ENCODE results near the gene TTC28.

TTC28 gene

DNA sequence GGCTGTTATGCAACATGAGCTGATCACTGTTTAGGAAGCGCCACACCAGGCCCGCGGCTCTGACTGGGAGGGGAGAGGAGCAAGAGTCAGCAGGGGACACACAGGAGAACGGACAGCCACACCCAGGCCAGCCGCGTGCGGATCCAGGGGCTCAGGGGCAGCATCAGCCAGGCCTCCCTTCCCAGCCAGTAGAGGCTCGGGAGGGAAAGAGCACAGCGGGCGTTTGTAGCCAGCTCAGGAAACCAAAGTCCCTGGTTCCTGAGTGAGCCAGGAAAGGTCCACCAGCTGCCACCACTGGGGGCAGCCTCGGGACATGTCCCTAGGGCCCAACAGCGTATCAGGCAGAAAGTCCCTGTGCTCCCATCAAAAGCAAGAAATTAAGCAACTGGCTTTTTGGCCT is 688.8 kb downstream of the TTC28 start:
- H3K9me3 ChIP-seq: no peaks in the 10 kb centered on the region
- H3K27ac ChIP-seq: no peak overlapping the region
- no peaks in the 10 kb centered on the region for H3K36me3 ChIP-seq
- H4K20me1 ChIP-seq: no peaks in the 10 kb centered on the region
- peaks cover 30% of the 10 kb centered on the region for H3K4me1 ChIP-seq
- peak overlapping the region; percentile 31 for H3K4me2 ChIP-seq
- no peak overlapping the region for H3K9ac ChIP-seq
- no peak for TF ChIP-seq Cebpa-rat (IDR thresholded peaks at IDR 0.05)
- no peaks in the 10 kb centered on the region for H3K27me3 ChIP-seq
- no peak overlapping the region for H3K4me3 ChIP-seq

DNA sequence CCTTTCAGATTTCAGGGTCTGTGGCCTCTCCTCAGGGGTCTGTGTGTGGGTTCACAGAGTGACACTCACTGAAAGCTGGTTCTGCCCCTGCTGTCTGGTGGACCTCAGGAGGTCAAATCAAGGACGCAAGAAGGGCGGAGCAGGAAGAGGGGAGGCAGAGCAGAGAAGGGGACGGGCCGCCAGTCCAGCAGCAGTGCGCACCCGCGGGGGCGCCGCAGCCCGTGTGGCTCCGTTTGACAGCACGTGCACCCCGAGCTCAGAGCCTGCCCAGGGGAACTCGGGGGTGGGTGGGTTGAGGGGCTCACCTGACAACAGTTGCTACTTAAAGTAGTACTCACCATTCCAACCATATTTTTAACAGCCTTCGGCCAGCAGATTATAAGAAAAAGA is 689.2 kb downstream of the TTC28 start:
- H3K9me3 ChIP-seq: no peaks in the 10 kb centered on the region
- H3K27ac ChIP-seq: no peak overlapping the region
- H3K4me1 ChIP-seq: peaks cover 34% of the 10 kb centered on the region
- peak overlapping the region; percentile 31; the same call in 1 of the 2 replicates for H3K4me2 ChIP-seq
- TF ChIP-seq Cebpa-rat (IDR thresholded peaks at IDR 0.05): no peak
- H3K4me3 ChIP-seq: no peak overlapping the region
- no peaks in the 10 kb centered on the region for H3K36me3 ChIP-seq
- no peaks in the 10 kb centered on the region for H4K20me1 ChIP-seq
- no peak overlapping the region for H3K9ac ChIP-seq
- H3K27me3 ChIP-seq: no peaks in the 10 kb centered on the region

GRCh38 chr22:27989758-27990450 is 689.7 kb downstream of the TTC28 start:
- no peak overlapping the region for H3K9ac ChIP-seq

DNA sequence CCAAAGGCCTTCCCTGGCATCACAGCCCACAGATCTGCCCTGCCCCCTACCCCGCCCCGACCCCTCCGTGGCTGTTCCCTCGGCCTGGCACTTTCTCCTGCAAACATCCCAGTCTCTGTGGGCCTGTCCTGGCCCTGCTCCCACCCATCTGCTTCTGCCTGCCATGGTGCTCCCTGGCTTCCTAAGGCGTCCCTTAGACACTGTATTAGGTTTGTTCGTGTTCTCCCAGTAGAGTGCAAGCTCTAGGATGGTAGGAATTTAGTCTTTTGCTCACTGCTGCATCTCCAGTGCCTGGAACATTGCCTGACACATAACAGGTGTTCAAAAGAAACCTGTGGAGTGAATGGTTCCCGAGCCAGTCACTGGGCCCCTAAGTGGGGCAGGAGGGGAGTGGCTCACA is 690.9 kb downstream of the TTC28 start:
- no peak overlapping the region for H3K27ac ChIP-seq
- H3K9me3 ChIP-seq: no peaks in the 10 kb centered on the region
- H3K36me3 ChIP-seq: no peaks in the 10 kb centered on the region
- no peak overlapping the region for H3K4me2 ChIP-seq
- no peaks in the 10 kb centered on the region for H4K20me1 ChIP-seq
- no peaks in the 10 kb centered on the region for H3K27me3 ChIP-seq
- H3K4me1 ChIP-seq: peaks cover 45% of the 10 kb centered on the region
- no peak overlapping the region for H3K4me3 ChIP-seq
- TF ChIP-seq Cebpa-rat (IDR thresholded peaks at IDR 0.05): no peak
- no peak overlapping the region for H3K9ac ChIP-seq

More at GRCh38 chr22:27989758-27990450, 689.7 kb downstream of the TTC28 start:
- Histone ChIP-seq H4K20me1 (no peaks in the 10 kb centered on the region), H3K27ac (no peak overlapping the region), H3K27me3 (no peaks in the 10 kb centered on the region), H3K9me3 (no peaks in the 10 kb centered on the region), H3K4me3 (no peak overlapping the region), H3K4me1 (peaks cover 40% of the 10 kb centered on the region), H3K4me2 (no peak overlapping the region), H3K36me3 (no peaks in the 10 kb centered on the region)
- TF ChIP-seq Cebpa-rat (IDR thresholded peaks at IDR 0.05): no peak

DNA sequence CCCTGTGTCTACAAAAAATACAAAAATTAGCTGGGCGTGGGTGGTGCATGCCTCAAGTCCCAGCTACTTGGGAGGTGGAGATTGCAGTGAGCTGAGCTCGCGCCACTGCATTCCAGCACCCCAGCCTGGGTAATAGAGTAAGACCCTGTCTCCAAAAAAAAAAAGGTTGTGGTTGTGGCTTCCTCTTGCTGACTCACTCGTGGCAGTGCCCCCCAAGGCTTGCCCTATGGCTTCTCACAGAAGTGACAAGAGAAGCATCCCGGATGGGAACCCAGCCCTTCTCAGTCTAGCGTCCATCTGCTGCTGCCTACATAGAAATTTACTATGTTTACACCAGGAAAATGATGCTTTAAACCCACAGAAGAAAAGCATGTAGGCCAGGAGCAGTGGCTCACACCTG is 692.1 kb downstream of the TTC28 start:
- Histone ChIP-seq H3K27me3 (no peaks in the 10 kb centered on the region), H3K27ac (no peak overlapping the region), H4K20me1 (no peaks in the 10 kb centered on the region), H3K9ac (0 out of 2 replicates have a peak overlapping the region, but pooled peaks have one; percentile 40), H3K4me1 (peaks cover 45% of the 10 kb centered on the region), H3K9me3 (no peaks in the 10 kb centered on the region), H3K4me2 (peak overlapping the region; percentile 32), H3K36me3 (peaks cover 6% of the 10 kb centered on the region; the same call in 1 of the 2 replicates), H3K4me3 (no peak overlapping the region)
- TF ChIP-seq Cebpa-rat (IDR thresholded peaks at IDR 0.05): no peak

DNA sequence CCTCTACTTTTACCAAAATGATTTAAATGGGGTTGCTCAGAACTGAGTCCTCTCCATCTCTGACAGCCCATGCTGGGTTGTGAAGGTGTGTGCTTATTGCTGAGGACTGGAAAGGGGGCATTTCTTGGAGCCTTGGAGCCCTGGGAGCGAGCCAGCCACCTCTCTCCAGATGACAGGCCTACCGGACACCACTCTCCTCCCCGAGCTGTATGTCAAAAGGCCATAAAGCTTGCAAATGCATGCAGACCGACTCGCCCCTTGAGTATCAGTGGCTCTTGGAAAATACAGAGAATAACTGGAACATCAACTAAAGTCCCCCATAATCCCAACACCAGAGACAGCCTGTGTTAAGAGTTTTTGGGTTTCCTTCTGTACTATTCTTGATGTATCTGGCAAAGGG is 692.7 kb downstream of the TTC28 start:
- Histone ChIP-seq H3K36me3 (peaks cover 13% of the 10 kb centered on the region; the same call in 1 of the 2 replicates), H3K4me1 (peaks cover 41% of the 10 kb centered on the region), H3K9me3 (no peaks in the 10 kb centered on the region), H3K4me3 (no peak overlapping the region), H4K20me1 (no peaks in the 10 kb centered on the region), H3K27ac (no peak overlapping the region), H3K27me3 (no peaks in the 10 kb centered on the region), H3K9ac (no peak overlapping the region), H3K4me2 (no peak overlapping the region)
- no peak for TF ChIP-seq Cebpa-rat (IDR thresholded peaks at IDR 0.05)

GRCh38 chr22:27986459-27986858 is 693.2 kb downstream of the TTC28 start:
- no peaks in the 10 kb centered on the region for H4K20me1 ChIP-seq
- H3K4me2 ChIP-seq: no peak overlapping the region
- no peaks in the 10 kb centered on the region for H3K27me3 ChIP-seq
- peaks cover 36% of the 10 kb centered on the region for H3K4me1 ChIP-seq
- no peak overlapping the region for H3K27ac ChIP-seq
- H3K9me3 ChIP-seq: no peaks in the 10 kb centered on the region
- no peak overlapping the region for H3K4me3 ChIP-seq
- H3K9ac ChIP-seq: no peak overlapping the region
- peaks cover 14% of the 10 kb centered on the region; the same call in 1 of the 2 replicates for H3K36me3 ChIP-seq
- no peak for TF ChIP-seq Cebpa-rat (IDR thresholded peaks at IDR 0.05)

DNA sequence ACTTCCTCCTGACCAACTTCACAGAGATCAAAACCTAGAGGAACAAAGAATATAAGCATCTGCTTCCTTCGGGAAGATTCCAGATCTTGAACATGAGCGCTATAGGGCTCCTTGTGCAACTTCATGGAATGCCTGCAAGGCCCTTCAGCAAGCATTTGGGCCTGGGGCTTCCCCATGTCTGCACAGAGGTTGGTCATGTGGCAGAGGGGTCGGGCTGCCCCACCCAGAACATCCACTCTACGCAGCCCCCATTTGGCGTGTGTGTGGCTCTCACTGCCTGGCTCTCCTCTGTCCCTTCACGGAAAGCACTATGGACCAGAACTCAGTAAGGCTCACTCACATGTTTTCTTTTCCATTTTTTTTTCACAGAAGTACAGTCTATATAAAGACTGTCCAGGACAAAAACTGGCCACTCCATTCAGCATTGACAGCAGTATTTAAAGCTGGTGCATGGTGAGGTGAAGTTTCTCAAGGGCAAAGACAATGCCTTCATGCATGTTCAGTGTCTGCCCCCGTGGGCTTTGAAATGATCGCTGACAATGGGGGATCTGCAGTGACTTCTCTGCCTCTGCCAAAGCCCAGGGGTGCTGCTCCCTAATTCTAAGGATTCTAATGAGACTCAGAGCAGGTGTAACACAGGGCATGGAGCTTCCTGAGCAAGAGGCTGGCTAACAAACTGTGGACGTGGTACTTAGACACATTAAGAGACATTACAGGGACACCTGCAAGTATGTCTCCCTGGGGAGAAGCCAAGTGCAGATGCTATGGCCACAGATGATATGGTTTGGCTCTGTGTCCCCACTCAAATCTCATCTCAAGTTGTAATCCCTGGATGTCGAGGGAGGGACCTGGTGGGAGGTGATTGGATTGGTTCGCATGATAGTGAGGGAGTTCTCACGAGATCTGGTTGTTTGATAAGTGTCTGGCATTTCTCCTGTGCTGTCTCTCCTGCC is 694.0 kb downstream of the TTC28 start:
- H3K4me1 ChIP-seq: peaks cover 28% of the 10 kb centered on the region
- no peak for TF ChIP-seq Cebpa-rat (IDR thresholded peaks at IDR 0.05)
- H3K36me3 ChIP-seq: peaks cover 14% of the 10 kb centered on the region; the same call in 1 of the 2 replicates
- H3K27ac ChIP-seq: no peak overlapping the region
- no peaks in the 10 kb centered on the region for H3K9me3 ChIP-seq
- H3K9ac ChIP-seq: no peak overlapping the region
- H3K4me3 ChIP-seq: no peak overlapping the region
- no peaks in the 10 kb centered on the region for H3K27me3 ChIP-seq
- no peaks in the 10 kb centered on the region for H4K20me1 ChIP-seq
- H3K4me2 ChIP-seq: peak overlapping the region; percentile 23; the same call in 1 of the 2 replicates

DNA sequence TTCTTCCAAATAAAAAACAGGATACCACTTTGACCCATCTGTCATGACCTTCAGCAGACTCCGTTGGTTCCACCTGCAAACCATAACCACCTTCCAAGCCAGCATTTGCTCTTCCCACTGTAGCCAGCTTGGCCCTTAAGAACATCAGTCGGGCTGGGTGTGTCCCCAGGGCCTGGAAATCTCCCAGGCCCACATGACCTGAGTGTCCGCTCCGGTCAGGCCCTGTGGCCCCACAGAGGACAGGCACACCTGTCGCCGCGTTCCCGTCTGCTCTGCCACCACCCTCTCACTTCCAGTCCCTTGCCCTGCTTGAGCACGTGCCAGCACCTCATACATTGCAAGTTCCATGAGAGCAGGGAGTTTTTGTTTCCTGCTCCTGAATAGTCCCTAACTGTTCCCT is 694.9 kb downstream of the TTC28 start:
- Histone ChIP-seq H3K4me1 (peaks cover 28% of the 10 kb centered on the region), H3K9ac (no peak overlapping the region), H3K4me3 (no peak overlapping the region), H3K9me3 (no peaks in the 10 kb centered on the region), H3K36me3 (peaks cover 14% of the 10 kb centered on the region; the same call in 1 of the 2 replicates), H4K20me1 (no peaks in the 10 kb centered on the region), H3K27me3 (no peaks in the 10 kb centered on the region), H3K27ac (no peak overlapping the region), H3K4me2 (no peak overlapping the region; the same call in 1 of the 2 replicates)
- no peak for TF ChIP-seq Cebpa-rat (IDR thresholded peaks at IDR 0.05)

Data from BLaER1 (cell line).